Natural killer cell (primary cell): ENCODE measurements around the gene DYNC2LI1. TPM values are rescaled to one million over a fixed set of nuclear protein-coding genes. Genes with fewer than 3 reads are reported as not detected.

Experiments
- ATAC-seq, 3 donors: fragments of 150-1000 bp in 2 of 3; fragments of 200-7000 bp in 1 of 3; cut with Tn5 transposase; 1 replicate in 1 of 3; 2 replicates in 2 of 3; pipeline ENCODE4 v1.10.0; 2021; ENCODE audit warnings: mild to moderate bottlenecking in 2 of 3, moderate library complexity in 2 of 3
- DNase-seq, 2 donors: peaks; one replicate each; pipeline versions ENCODE4 v3.0.0 to v3.0.0-alpha.2; 2013 to 2021; ENCODE audit warnings: mixed read lengths in 1 of 2
- H3K27ac ChIP-seq: one replicate; pipeline ENCODE4 v1.5.1; 2013; ENCODE audit warnings: mild to moderate bottlenecking, low read length
- H3K27me3 ChIP-seq: one replicate; pipeline ENCODE4 v1.6.1; 2013; ENCODE audit warnings: low read length; ENCODE audit not compliant: control insufficient read depth, insufficient read depth
- H3K36me3 ChIP-seq: one replicate; pipeline ENCODE4 v1.6.1; 2013; ENCODE audit warnings: low read length; ENCODE audit not compliant: control insufficient read depth, insufficient read depth
- H3K4me1 ChIP-seq: one replicate; pipeline ENCODE4 v1.6.1; 2013; ENCODE audit warnings: low read length; ENCODE audit not compliant: control insufficient read depth, insufficient read depth
- H3K4me3 ChIP-seq: one replicate; pipeline ENCODE4 v1.5.1; 2013; ENCODE audit warnings: low read length
- H3K9me3 ChIP-seq: one replicate; pipeline ENCODE4 v1.6.1; 2013; ENCODE audit warnings: low read length; ENCODE audit not compliant: control insufficient read depth, insufficient read depth
- H3K27ac Mint-ChIP-seq, 2 donors: one replicate each; pipeline ENCODE4 v1.8.0; 2022; ENCODE audit warnings: mild to moderate bottlenecking in 2 of 2, mixed read lengths in 2 of 2, moderate library complexity in 1 of 2
- H3K27me3 Mint-ChIP-seq, 2 donors: one replicate each; pipeline ENCODE4 v1.8.0; 2022; ENCODE audit warnings: low read depth in 2 of 2, mixed read lengths in 2 of 2
- H3K36me3 Mint-ChIP-seq: one replicate; pipeline ENCODE4 v1.8.0; 2022; ENCODE audit warnings: mixed read lengths
- H3K4me1 Mint-ChIP-seq, 2 donors: one replicate each; pipeline ENCODE4 v1.8.0; 2022; ENCODE audit warnings: mixed read lengths in 2 of 2
- H3K4me3 Mint-ChIP-seq: one replicate; pipeline ENCODE4 v1.8.0; 2022; ENCODE audit warnings: mild to moderate bottlenecking, moderate library complexity, mixed read lengths
- H3K9me3 Mint-ChIP-seq, 2 donors: one replicate each; pipeline ENCODE4 v1.8.0; 2022; ENCODE audit warnings: mixed read lengths in 2 of 2
- CTCF ChIP-seq: fragments of 200-600 bp; IDR thresholded peaks from one replicate; pipeline ENCODE4 v1.8.0; 2022; ENCODE audit warnings: antibody characterized with exemption
- WGBS: methylation state at CpG from one replicate; pipeline ENCODE4 v1.1.7; 2013; ENCODE audit warnings: missing lambda C conversion rate; ENCODE audit not compliant: insufficient coverage; 5-methylcytosine and 5-hydroxymethylcytosine counted together
- intact Hi-C: fragments of 100-400 bp; cut with micrococcal nuclease; formaldehyde crosslinking; loops from one replicate; pipeline ENCODE4 v1.14.2; 2022
- total RNA-seq, 4 donors: library from RNA; stranded (reverse); fragments of 120-200 nt in 1 of 4; gene quantifications; one replicate each; pipeline versions ENCODE4 v1.2.3 to v1.2.4, GENCODE V29; 2013 to 2022

DYNC2LI1 gene
- total RNA-seq, 3 donors from 2014 or later (not counting 1 experiment from before 2014, with no cell fraction given), result 2.1 to 4.5 (median 3.2) TPM

GRCh38 chr2:43839776-43840564 lies 66.1 kb downstream of the DYNC2LI1 start:
- Histone ChIP-seq H3K27me3 (peaks cover 2% of the 10 kb centered on the region), H3K36me3 (no peaks in the 10 kb centered on the region), H3K27ac (no peak overlapping the region), H3K9me3 (no peaks in the 10 kb centered on the region), H3K4me1 (no peaks in the 10 kb centered on the region), H3K4me3 (no peak overlapping the region)
- Mint-ChIP-seq H3K27me3 (peaks cover 5 to 7% of the 10 kb centered on the region in 2 donors), H3K36me3 (no peaks in the 10 kb centered on the region), H3K27ac (no peak overlapping the region), H3K9me3 (no peaks in the 10 kb centered on the region), H3K4me3 (no peak overlapping the region), H3K4me1 (no peaks in the 10 kb centered on the region)
- WGBS, result 82% methylated on average over 11 of the region's 14 CpGs
- TF ChIP-seq CTCF, result no peak
- ATAC-seq, result no peak
- no peak for DNase-seq
- intact Hi-C loops, result no loop called here

GRCh38 chr2:43840965-43841364 lies 67.1 kb downstream of the DYNC2LI1 start:
- no peaks in the 10 kb centered on the region for H3K36me3 Mint-ChIP-seq
- peaks cover 2% of the 10 kb centered on the region for H3K27me3 ChIP-seq
- no peak for DNase-seq
- no peak for ATAC-seq
- TF ChIP-seq CTCF, result no peak
- no peak overlapping the region for H3K4me3 Mint-ChIP-seq
- H3K36me3 ChIP-seq, result no peaks in the 10 kb centered on the region
- no peaks in the 10 kb centered on the region for H3K9me3 Mint-ChIP-seq
- H3K27ac Mint-ChIP-seq, result no peak overlapping the region
- no peaks in the 10 kb centered on the region for H3K4me1 Mint-ChIP-seq
- H3K4me3 ChIP-seq, result no peak overlapping the region
- peaks cover 5 to 7% of the 10 kb centered on the region in 2 donors for H3K27me3 Mint-ChIP-seq
- no peaks in the 10 kb centered on the region for H3K4me1 ChIP-seq
- intact Hi-C loops, result no loop called here
- no peak overlapping the region for H3K27ac ChIP-seq
- WGBS, result 86% methylated on average over 5 of the region's 5 CpGs
- no peaks in the 10 kb centered on the region for H3K9me3 ChIP-seq

- Mint-ChIP-seq H3K9me3 (no peaks in the 10 kb centered on the region), H3K4me3 (no peak overlapping the region), H3K36me3 (no peaks in the 10 kb centered on the region), H3K4me1 (no peaks in the 10 kb centered on the region), H3K27me3 (peaks cover 5 to 7% of the 10 kb centered on the region in 2 donors), H3K27ac (no peak overlapping the region)
- no peak for TF ChIP-seq CTCF
- Histone ChIP-seq H3K9me3 (no peaks in the 10 kb centered on the region), H3K27me3 (peaks cover 2% of the 10 kb centered on the region), H3K27ac (no peak overlapping the region), H3K36me3 (no peaks in the 10 kb centered on the region), H3K4me3 (no peak overlapping the region), H3K4me1 (no peaks in the 10 kb centered on the region)
- 92% methylated on average over 14 of the region's 14 CpGs for WGBS
- ATAC-seq (no peak), DNase-seq (no peak)
- intact Hi-C loops, result no loop called here
These were observed 68.4 kb downstream of the DYNC2LI1 start for GRCh38 chr2:43841949-43842865.
